ENCODE results near the gene MLX.

- TF ChIP-seq CTCF (IDR thresholded peaks at IDR 0.05; ENCODE audit: low read depth, low read length, poor library complexity, severe bottlenecking) (no peak), EZH2phosphoT487 (IDR thresholded peaks at IDR 0.05; ENCODE audit: borderline replicate concordance, low read length) (no peak)
Measured at GRCh38 chr17:42577140-42577531, 10.2 kb downstream of the MLX start.

Data from DOHH2 (cell line).